ENCODE measurements around the gene PRPF6. TPM values are rescaled to one million over a fixed set of nuclear protein-coding genes. Genes with fewer than 3 reads are reported as not detected.

The PRPF6 gene
- total and polyA plus RNA-seq, 2 of the 13 experiments (the other 11 are each of a cell fraction or from before 2014, with no cell fraction given), result 63.7 to 101 TPM

DNA sequence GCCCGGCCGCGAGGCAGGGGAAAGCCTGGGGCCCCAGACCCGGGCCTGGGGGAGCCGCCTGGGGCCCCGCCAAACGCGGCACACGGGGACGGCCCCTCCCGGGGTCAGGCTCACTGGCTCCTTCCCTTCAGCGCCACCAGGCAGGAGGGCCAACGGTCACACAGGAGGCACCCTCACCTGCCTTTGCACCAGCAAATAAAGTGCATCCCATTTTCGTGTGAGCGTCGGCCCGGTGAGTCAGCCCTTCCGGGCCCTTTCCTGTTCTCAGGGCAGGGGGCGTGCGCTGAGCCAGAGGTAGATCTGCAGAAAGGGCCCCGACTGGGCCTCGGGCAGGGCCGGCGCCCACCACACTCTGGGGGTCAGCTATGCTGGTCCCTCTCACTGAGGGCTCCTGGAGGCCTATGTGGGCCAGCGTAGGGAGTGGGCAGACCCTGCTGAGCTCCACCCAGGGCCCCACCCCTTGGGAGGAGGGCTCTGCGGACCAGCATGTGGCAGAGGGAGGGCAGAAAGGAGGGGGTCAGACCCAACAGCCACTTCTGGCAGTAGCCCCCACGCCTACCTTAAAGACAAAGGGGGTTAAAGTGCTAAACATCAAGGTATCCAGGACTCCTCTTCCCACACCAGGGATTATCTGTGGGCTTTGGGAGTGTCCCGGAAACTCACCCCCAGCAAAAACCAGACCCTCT, 23.8 kb upstream of the PRPF6 start (continued):
- TF ChIP-seq, protein P1, sequence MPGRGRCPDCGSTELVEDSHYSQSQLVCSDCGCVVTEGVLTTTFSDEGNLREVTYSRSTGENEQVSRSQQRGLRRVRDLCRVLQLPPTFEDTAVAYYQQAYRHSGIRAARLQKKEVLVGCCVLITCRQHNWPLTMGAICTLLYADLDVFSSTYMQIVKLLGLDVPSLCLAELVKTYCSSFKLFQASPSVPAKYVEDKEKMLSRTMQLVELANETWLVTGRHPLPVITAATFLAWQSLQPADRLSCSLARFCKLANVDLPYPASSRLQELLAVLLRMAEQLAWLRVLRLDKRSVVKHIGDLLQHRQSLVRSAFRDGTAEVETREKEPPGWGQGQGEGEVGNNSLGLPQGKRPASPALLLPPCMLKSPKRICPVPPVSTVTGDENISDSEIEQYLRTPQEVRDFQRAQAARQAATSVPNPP (CRISPR knock-in tag; IDR thresholded peaks at IDR 0.05), result no peak
- TF ChIP-seq ZNF891 (CRISPR knock-in tag; IDR thresholded peaks at IDR 0.05) (no peak), ZNF274 (CRISPR knock-in tag; IDR thresholded peaks at IDR 0.05) (peak; percentile 92), MTF2 (CRISPR knock-in tag; IDR thresholded peaks at IDR 0.05; ENCODE audit: borderline replicate concordance) (no peak), ZNF7 (CRISPR knock-in tag; IDR thresholded peaks at IDR 0.05) (0 out of 2 replicates have a peak, but pooled peaks have one; percentile 46), SNAI1 (CRISPR knock-in tag; IDR thresholded peaks at IDR 0.05; ENCODE audit: borderline replicate concordance) (peak; percentile 88), HHEX (CRISPR knock-in tag; IDR thresholded peaks at IDR 0.05) (no peak), JUNB (CRISPR knock-in tag; IDR thresholded peaks at IDR 0.05; ENCODE audit: borderline replicate concordance) (no peak), PLRG1 (conservative IDR thresholded peaks at IDR 0.05) (no peak), CCDC6 (CRISPR knock-in tag; IDR thresholded peaks at IDR 0.05) (no peak), TOPORS (CRISPR knock-in tag; IDR thresholded peaks at IDR 0.05) (no peak), SALL2 (CRISPR knock-in tag; IDR thresholded peaks at IDR 0.05) (peak; percentile 59; the same call in 1 of the 2 replicates)
- TF ChIP-seq, protein P2, sequence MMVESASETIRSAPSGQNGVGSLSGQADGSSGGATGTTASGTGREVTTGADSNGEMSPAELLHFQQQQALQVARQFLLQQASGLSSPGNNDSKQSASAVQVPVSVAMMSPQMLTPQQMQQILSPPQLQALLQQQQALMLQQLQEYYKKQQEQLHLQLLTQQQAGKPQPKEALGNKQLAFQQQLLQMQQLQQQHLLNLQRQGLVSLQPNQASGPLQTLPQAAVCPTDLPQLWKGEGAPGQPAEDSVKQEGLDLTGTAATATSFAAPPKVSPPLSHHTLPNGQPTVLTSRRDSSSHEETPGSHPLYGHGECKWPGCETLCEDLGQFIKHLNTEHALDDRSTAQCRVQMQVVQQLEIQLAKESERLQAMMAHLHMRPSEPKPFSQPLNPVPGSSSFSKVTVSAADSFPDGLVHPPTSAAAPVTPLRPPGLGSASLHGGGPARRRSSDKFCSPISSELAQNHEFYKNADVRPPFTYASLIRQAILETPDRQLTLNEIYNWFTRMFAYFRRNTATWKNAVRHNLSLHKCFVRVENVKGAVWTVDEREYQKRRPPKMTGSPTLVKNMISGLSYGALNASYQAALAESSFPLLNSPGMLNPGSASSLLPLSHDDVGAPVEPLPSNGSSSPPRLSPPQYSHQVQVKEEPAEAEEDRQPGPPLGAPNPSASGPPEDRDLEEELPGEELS (CRISPR knock-in tag; IDR thresholded peaks at IDR 0.05), result peak; percentile 59
- TF ChIP-seq, protein P3, sequence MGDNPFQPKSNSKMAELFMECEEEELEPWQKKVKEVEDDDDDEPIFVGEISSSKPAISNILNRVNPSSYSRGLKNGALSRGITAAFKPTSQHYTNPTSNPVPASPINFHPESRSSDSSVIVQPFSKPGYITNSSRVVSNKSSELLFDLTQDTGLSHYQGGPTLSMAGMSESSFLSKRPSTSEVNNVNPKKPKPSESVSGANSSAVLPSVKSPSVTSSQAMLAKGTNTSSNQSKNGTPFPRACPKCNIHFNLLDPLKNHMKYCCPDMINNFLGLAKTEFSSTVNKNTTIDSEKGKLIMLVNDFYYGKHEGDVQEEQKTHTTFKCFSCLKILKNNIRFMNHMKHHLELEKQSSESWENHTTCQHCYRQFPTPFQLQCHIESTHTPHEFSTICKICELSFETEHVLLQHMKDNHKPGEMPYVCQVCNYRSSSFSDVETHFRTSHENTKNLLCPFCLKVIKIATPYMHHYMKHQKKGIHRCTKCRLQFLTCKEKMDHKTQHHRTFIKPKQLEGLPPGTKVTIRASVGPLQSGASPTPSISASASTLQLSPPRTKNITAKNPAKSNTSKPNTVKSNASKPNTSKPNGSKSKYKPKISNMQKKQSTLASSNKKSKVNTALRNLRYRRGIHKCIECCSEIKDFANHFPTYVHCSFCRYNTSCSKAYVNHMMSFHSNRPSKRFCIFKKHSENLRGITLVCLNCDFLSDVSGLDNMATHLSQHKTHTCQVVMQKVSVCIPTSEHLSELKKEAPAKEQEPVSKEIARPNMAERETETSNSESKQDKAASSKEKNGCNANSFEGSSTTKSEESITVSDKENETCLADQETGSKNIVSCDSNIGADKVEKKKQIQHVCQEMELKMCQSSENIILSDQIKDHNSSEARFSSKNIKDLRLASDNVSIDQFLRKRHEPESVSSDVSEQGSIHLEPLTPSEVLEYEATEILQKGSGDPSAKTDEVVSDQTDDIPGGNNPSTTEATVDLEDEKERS (CRISPR knock-in tag; IDR thresholded peaks at IDR 0.05), result peak; percentile 83
- TF ChIP-seq, protein P4, sequence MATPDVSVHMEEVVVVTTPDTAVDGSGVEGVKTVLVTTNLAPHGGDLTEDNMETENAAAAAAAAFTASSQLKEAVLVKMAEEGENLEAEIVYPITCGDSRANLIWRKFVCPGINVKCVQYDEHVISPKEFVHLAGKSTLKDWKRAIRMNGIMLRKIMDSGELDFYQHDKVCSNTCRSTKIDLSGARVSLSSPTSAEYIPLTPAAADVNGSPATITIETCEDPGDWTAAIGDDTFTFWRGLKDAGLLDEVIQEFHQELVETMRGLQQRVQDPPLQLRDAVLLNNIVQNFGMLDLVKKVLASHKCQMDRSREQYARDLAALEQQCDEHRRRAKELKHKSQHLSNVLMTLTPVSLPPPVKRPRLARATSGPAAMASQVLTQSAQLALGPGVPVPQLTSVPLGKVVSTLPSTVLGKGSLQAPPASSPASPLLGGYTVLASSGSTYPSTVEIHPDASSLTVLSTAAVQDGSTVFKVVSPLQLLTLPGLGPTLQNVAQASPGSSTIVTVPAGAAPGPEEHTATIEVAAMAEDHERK (CRISPR knock-in tag; IDR thresholded peaks at IDR 0.05; ENCODE audit: low read depth), result peak; percentile 33; the same call in 1 of the 2 replicates
- TF ChIP-seq, protein P5, sequence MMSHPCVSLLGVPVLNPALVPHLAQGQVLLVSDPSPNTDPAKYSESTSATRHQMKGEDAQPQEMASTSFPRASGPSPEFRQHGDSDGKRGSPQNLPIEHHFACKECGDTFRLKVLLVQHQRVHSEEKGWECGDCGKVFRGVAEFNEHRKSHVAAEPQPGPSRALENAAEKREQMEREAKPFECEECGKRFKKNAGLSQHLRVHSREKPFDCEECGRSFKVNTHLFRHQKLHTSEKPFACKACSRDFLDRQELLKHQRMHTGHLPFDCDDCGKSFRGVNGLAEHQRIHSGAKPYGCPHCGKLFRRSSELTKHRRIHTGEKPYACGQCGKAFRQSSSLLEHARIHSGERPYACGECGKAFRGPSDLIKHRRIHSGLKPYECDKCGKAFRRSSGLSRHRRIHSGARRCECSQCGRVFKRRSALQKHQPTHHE (CRISPR knock-in tag; IDR thresholded peaks at IDR 0.05; ENCODE audit: borderline replicate concordance), result no peak
- TF ChIP-seq, protein P6, sequence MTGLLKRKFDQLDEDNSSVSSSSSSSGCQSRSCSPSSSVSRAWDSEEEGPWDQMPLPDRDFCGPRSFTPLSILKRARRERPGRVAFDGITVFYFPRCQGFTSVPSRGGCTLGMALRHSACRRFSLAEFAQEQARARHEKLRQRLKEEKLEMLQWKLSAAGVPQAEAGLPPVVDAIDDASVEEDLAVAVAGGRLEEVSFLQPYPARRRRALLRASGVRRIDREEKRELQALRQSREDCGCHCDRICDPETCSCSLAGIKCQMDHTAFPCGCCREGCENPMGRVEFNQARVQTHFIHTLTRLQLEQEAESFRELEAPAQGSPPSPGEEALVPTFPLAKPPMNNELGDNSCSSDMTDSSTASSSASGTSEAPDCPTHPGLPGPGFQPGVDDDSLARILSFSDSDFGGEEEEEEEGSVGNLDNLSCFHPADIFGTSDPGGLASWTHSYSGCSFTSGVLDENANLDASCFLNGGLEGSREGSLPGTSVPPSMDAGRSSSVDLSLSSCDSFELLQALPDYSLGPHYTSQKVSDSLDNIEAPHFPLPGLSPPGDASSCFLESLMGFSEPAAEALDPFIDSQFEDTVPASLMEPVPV (CRISPR knock-in tag; IDR thresholded peaks at IDR 0.05), result no peak

All from HepG2 (cell line).